Ishikawa (cell line): Measurements from ENCODE around the gene HAPSTR1.

Experiments used
- FOXM1 ChIP-seq: IDR thresholded peaks from 2 replicates; pipeline ENCODE4 v1.6.1; 2012; ENCODE audit warnings: low read depth, borderline replicate concordance
- REST ChIP-seq: IDR thresholded peaks from 2 replicates; pipeline ENCODE4 v1.6.1; 2012; ENCODE audit warnings: low read depth, mild to moderate bottlenecking
- TAF1 ChIP-seq: IDR thresholded peaks from 2 replicates; pipeline ENCODE4 v1.6.1; 2012; ENCODE audit warnings: low read depth, mild to moderate bottlenecking
- TF ChIP-seq, protein P1 (sequence below): IDR thresholded peaks from 2 replicates; pipeline ENCODE4 v1.6.1; 2012

- TF ChIP-seq, protein P1, sequence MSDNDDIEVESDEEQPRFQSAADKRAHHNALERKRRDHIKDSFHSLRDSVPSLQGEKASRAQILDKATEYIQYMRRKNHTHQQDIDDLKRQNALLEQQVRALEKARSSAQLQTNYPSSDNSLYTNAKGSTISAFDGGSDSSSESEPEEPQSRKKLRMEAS, result no peak
- no peak for TF ChIP-seq FOXM1
- no peak for TF ChIP-seq REST
- TF ChIP-seq TAF1, result no peak
Measured at GRCh38 chr16:9077091-9077809, 14.2 kb upstream of the HAPSTR1 start.
